Neural cell (in vitro differentiated cells): ENCODE data around the gene CHD8. TPM values are rescaled to one million over a fixed set of nuclear protein-coding genes. Genes with fewer than 3 reads are reported as not detected.

Source experiments
- H2AFZ ChIP-seq: fragments of 200-600, 300-800 bp; sonication (generic), shearing (Covaris generic); 2 replicates; pipeline ENCODE4 v1.6.0; 2014; ENCODE audit warnings: low read depth, mild to moderate bottlenecking, antibody characterized with exemption, low read length, moderate library complexity
- H3F3A ChIP-seq: fragments of 200-600 bp; shearing (Covaris generic); 2 replicates; pipeline ENCODE4 v1.6.1; 2016; ENCODE audit warnings: mild to moderate bottlenecking, moderate library complexity, mixed read lengths, antibody characterized with exemption, low read length; ENCODE audit not compliant: insufficient read depth, poor library complexity, severe bottlenecking
- H3K27ac ChIP-seq: fragments of 200-600, 300-800 bp; sonication (generic), shearing (Covaris generic); 2 replicates; pipeline ENCODE4 v1.5.1; 2014; ENCODE audit warnings: mild to moderate bottlenecking, low read length, moderate library complexity
- H3K27me3 ChIP-seq: fragments of 300-800, 200-600 bp; sonication (generic), shearing (Covaris generic); 2 replicates; pipeline ENCODE4 v1.6.0; 2014; ENCODE audit warnings: mild to moderate bottlenecking, low read depth, low read length, moderate library complexity; ENCODE audit not compliant: insufficient read depth
- H3K36me3 ChIP-seq: fragments of 300-800, 200-600 bp; sonication (generic), shearing (Covaris generic); 2 replicates; pipeline ENCODE4 v1.5.1; 2014; ENCODE audit warnings: mild to moderate bottlenecking, antibody characterized with exemption, low read length, moderate library complexity; ENCODE audit not compliant: insufficient read depth
- H3K4me2 ChIP-seq: fragments of 300-800, 200-600 bp; sonication (generic), shearing (Covaris generic); 2 replicates; pipeline ENCODE4 v1.6.0; 2014; ENCODE audit warnings: mild to moderate bottlenecking, low read length
- H3K4me3 ChIP-seq: fragments of 300-800, 200-600 bp; sonication (generic), shearing (Covaris generic); 2 replicates; pipeline ENCODE4 v1.5.1; 2014; ENCODE audit warnings: mild to moderate bottlenecking, low read length, moderate library complexity
- H3K79me2 ChIP-seq: fragments of 200-600 bp; shearing (Covaris generic); replicated peaks from 2 replicates; pipeline ENCODE4 v1.6.0; 2014; ENCODE audit warnings: mild to moderate bottlenecking, low read length, moderate library complexity; ENCODE audit not compliant: insufficient read depth
- H3K9ac ChIP-seq: fragments of 300-800, 200-600 bp; sonication (generic), shearing (Covaris generic); 2 replicates; pipeline ENCODE4 v1.6.1; 2016; ENCODE audit warnings: mild to moderate bottlenecking, low read length, mixed read lengths
- H3K9me2 ChIP-seq: fragments of 200-600 bp; shearing (Covaris generic); 2 replicates; pipeline ENCODE4 v1.6.1; 2016; ENCODE audit warnings: mild to moderate bottlenecking, low read length, mixed read lengths; ENCODE audit not compliant: insufficient read depth
- H3K9me3 ChIP-seq: fragments of 200-600, 300-800 bp; sonication (generic), shearing (Covaris generic); 2 replicates; pipeline ENCODE4 v1.6.1; 2016; ENCODE audit warnings: mild to moderate bottlenecking, mixed run types, low read length, moderate library complexity, mixed read lengths
- H4K20me1 ChIP-seq: fragments of 200-600 bp; shearing (Covaris generic); 2 replicates; pipeline ENCODE4 v1.6.1; 2016; ENCODE audit warnings: mild to moderate bottlenecking, mixed run types; ENCODE audit not compliant: insufficient read depth
- EP300 ChIP-seq: fragments of 450-650 bp; conservative IDR thresholded peaks from 2 replicates; pipeline ENCODE4 v1.6.1; 2014; ENCODE audit warnings: antibody characterized with exemption, mild to moderate bottlenecking, moderate library complexity; ENCODE audit not compliant: poor library complexity, severe bottlenecking
- EZH2 ChIP-seq: fragments of 200-600, 300-800 bp; shearing (Covaris generic), sonication (generic); IDR thresholded peaks from 2 replicates; pipeline ENCODE4 v1.6.1; 2014; ENCODE audit warnings: antibody characterized with exemption, low read length, borderline replicate concordance, mild to moderate bottlenecking; ENCODE audit not compliant: insufficient read depth, poor library complexity, severe bottlenecking
- MXI1 ChIP-seq: fragments of 450-650 bp; conservative IDR thresholded peaks from 2 replicates; pipeline ENCODE4 v1.6.1; 2014; ENCODE audit warnings: antibody characterized with exemption, mild to moderate bottlenecking; ENCODE audit not compliant: poor library complexity, severe bottlenecking
- POLR2AphosphoS5 ChIP-seq: IDR thresholded peaks from 2 replicates; pipeline ENCODE4 v1.6.1; 2012
- RAD21 ChIP-seq: fragments of 450-650 bp; conservative IDR thresholded peaks from 2 replicates; pipeline ENCODE4 v1.6.1; 2014; ENCODE audit warnings: antibody characterized with exemption, mild to moderate bottlenecking, moderate library complexity
- SMC3 ChIP-seq: fragments of 450-650 bp; conservative IDR thresholded peaks from 2 replicates; pipeline ENCODE4 v1.6.1; 2014; ENCODE audit warnings: antibody characterized with exemption, mild to moderate bottlenecking, moderate library complexity; ENCODE audit not compliant: poor library complexity
- TAF1 ChIP-seq: IDR thresholded peaks from 2 replicates; pipeline ENCODE4 v1.6.1; 2012; ENCODE audit warnings: low read depth
- polyA plus RNA-seq: library from polyadenylated mRNA; depleted of rRNA; stranded (reverse); fragments of >200 nt; gene quantifications from 2 replicates; pipeline ENCODE4 v1.2.3, GENCODE V29; 2014
- TF ChIP-seq, protein P1 (sequence below): IDR thresholded peaks from 2 replicates; pipeline ENCODE4 v1.6.1; 2012; ENCODE audit warnings: borderline replicate concordance
- TF ChIP-seq, protein P2 (sequence below): fragments of 450-650 bp; IDR thresholded peaks from 2 replicates; pipeline ENCODE4 v1.5.1; 2014; ENCODE audit warnings: antibody characterized with exemption, mild to moderate bottlenecking, moderate library complexity; ENCODE audit not compliant: poor library complexity, severe bottlenecking

CHD8 gene
- polyA plus RNA-seq, 1 donor from 2014 or later = 44.1 TPM

DNA sequence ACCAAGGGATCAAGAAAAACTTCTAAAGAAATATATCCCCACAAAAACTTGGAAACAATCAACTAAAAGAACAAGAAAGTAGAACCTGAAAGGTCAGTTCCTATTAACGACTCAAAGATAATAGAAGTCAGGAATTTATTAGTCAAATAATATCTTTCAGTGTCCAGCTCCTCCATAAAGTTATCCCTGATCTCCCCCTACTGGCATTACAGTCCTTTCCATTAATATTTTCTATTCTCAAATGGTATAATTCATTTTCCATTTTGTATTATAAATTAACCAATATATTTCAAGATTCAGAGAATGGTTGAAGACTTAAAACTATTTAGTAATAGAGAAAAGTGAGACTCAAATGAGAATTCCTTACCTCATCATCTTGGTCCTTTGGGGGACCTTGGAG is 60.5 kb downstream of the CHD8 start:
- no peaks in the 10 kb centered on the region for H4K20me1 ChIP-seq
- no peak overlapping the region for H3K4me3 ChIP-seq
- no peak overlapping the region for H3K27ac ChIP-seq
- no peak overlapping the region for H2AFZ ChIP-seq
- H3K27me3 ChIP-seq = no peaks in the 10 kb centered on the region
- H3K9ac ChIP-seq = no peak overlapping the region
- TF ChIP-seq, protein P1, sequence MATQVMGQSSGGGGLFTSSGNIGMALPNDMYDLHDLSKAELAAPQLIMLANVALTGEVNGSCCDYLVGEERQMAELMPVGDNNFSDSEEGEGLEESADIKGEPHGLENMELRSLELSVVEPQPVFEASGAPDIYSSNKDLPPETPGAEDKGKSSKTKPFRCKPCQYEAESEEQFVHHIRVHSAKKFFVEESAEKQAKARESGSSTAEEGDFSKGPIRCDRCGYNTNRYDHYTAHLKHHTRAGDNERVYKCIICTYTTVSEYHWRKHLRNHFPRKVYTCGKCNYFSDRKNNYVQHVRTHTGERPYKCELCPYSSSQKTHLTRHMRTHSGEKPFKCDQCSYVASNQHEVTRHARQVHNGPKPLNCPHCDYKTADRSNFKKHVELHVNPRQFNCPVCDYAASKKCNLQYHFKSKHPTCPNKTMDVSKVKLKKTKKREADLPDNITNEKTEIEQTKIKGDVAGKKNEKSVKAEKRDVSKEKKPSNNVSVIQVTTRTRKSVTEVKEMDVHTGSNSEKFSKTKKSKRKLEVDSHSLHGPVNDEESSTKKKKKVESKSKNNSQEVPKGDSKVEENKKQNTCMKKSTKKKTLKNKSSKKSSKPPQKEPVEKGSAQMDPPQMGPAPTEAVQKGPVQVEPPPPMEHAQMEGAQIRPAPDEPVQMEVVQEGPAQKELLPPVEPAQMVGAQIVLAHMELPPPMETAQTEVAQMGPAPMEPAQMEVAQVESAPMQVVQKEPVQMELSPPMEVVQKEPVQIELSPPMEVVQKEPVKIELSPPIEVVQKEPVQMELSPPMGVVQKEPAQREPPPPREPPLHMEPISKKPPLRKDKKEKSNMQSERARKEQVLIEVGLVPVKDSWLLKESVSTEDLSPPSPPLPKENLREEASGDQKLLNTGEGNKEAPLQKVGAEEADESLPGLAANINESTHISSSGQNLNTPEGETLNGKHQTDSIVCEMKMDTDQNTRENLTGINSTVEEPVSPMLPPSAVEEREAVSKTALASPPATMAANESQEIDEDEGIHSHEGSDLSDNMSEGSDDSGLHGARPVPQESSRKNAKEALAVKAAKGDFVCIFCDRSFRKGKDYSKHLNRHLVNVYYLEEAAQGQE = no peak
- TF ChIP-seq, protein P2, sequence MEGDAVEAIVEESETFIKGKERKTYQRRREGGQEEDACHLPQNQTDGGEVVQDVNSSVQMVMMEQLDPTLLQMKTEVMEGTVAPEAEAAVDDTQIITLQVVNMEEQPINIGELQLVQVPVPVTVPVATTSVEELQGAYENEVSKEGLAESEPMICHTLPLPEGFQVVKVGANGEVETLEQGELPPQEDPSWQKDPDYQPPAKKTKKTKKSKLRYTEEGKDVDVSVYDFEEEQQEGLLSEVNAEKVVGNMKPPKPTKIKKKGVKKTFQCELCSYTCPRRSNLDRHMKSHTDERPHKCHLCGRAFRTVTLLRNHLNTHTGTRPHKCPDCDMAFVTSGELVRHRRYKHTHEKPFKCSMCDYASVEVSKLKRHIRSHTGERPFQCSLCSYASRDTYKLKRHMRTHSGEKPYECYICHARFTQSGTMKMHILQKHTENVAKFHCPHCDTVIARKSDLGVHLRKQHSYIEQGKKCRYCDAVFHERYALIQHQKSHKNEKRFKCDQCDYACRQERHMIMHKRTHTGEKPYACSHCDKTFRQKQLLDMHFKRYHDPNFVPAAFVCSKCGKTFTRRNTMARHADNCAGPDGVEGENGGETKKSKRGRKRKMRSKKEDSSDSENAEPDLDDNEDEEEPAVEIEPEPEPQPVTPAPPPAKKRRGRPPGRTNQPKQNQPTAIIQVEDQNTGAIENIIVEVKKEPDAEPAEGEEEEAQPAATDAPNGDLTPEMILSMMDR = no peak
- no peak for TF ChIP-seq EP300
- TF ChIP-seq RAD21 = no peak
- TF ChIP-seq EZH2 = no peak
- TF ChIP-seq TAF1 = no peak
- no peak for TF ChIP-seq POLR2AphosphoS5
- TF ChIP-seq SMC3 = no peak
- no peaks in the 10 kb centered on the region for H3F3A ChIP-seq
- peaks cover 7% of the 10 kb centered on the region for H3K36me3 ChIP-seq
- no peaks in the 10 kb centered on the region for H3K79me2 ChIP-seq
- H3K4me2 ChIP-seq = no peak overlapping the region
- H3K9me3 ChIP-seq = no peaks in the 10 kb centered on the region
- no peaks in the 10 kb centered on the region for H3K9me2 ChIP-seq

DNA sequence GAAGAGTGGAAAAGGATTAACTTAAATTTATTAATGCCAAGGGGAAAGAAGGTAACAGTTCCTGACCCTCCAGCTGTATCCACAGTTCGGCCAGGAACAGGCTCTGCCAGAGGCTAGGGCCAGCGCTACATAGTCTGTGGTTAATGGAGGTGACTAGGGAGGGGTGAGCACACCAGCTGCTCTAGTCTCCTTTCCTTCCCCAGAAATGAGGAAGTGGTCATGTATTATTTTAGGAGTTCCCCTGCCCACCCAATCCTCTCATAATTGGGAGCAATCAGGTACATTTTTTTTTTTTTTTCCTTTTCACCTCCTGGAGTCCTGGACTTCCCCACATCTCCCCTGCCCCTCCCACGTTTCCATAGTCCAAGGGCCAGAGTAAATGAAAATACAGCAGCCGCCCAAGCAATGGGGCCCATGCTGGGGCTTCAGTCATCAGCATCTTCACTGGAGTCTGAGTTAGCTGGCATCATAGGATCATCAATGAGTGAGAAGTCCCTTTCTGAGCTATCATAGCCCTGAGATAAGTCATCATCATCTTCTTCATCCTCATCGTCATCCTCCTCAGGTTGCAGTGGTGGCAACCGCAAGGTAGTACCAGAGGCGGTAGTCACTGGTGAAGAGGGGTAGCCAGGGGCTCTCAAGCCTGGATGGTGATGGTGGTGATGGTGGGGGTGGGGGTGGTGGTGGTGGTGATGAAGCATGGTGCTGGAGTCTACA is 70.6 kb downstream of the CHD8 start:
- Histone ChIP-seq H2AFZ (no peak overlapping the region), H3F3A (peaks cover 4% of the 10 kb centered on the region), H3K9ac (no peak overlapping the region), H4K20me1 (no peaks in the 10 kb centered on the region), H3K36me3 (no peaks in the 10 kb centered on the region), H3K4me2 (no peak overlapping the region), H3K27ac (no peak overlapping the region), H3K27me3 (no peaks in the 10 kb centered on the region), H3K9me2 (no peaks in the 10 kb centered on the region), H3K4me3 (no peak overlapping the region), H3K79me2 (peaks cover 33% of the 10 kb centered on the region), H3K9me3 (no peaks in the 10 kb centered on the region)
- TF ChIP-seq, protein P1 = no peak
- TF ChIP-seq SMC3 (no peak), MXI1 (no peak), RAD21 (no peak), EZH2 (no peak), TAF1 (no peak), EP300 (no peak), POLR2AphosphoS5 (no peak)
- TF ChIP-seq, protein P2 = no peak
